ENCODE data around the gene MICU1. TPM values are rescaled to one million over a fixed set of nuclear protein-coding genes. Genes with fewer than 3 reads are reported as not detected.
A peak's percentile ranks its signal among the peaks of the same experiment; 100 is the strongest.
"Not testable (repeated sequence)": the region's sequence is repeated elsewhere in the genome, so short reads cannot be mapped to it uniquely, and the experiment has no call there.

Gene MICU1
- polyA plus RNA-seq, 5 donors: 50.6 to 67.7 (median 58.6) TPM

DNA sequence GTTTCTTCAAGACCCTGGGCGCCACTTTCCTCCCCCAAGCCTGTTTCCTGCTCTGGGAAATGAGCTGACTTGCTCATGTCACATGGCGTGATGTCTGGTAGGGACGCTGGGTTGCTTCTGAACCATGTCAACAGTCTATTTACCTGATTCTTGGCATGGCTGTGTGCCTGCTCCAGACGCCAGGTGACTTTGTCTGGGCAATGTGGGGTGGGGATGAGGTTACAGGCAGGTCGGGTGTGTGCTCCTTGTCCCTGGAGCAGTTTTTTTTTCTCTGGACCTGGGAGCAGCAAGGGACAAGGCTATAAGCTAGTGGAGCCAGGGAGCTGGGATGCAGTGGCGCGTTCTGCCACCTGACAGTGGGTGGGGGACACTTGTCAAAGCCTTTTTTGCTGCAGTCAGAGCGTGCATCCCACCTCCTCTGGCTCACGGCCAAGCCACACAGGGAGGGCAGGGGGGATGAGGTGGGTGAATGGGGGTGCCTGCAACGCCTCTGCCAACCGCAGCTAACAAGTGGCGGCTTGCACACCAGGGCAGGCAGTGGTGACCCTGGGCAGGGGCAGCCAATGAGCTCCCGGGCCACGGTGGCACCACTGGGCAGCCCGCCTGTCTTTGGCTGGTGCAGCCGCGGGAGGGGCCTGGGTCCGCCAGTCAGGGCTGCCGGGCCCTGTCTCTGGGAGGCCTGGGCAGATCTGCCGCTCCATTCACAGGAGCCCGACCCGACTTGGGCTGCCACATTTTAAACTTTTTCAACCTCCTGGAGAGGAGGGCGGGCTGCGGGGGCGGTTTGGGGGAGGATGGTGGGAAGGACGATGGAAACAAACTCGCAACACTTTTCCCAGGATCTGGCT lies 294.1 kb downstream of the MICU1 start:
- peak; percentile 73 for DNase-seq

GRCh38 chr10:72330069-72330426 lies 295.8 kb downstream of the MICU1 start:
- no peak for DNase-seq

- DNase-seq: no peak
Measured at GRCh38 chr10:72329290-72330068, 296.4 kb downstream of the MICU1 start.

GRCh38 chr10:72328829-72329204 lies 297.1 kb downstream of the MICU1 start:
- no peak for DNase-seq

- DNase-seq: no peak
Measured at GRCh38 chr10:72328045-72328828, 297.6 kb downstream of the MICU1 start.

DNA sequence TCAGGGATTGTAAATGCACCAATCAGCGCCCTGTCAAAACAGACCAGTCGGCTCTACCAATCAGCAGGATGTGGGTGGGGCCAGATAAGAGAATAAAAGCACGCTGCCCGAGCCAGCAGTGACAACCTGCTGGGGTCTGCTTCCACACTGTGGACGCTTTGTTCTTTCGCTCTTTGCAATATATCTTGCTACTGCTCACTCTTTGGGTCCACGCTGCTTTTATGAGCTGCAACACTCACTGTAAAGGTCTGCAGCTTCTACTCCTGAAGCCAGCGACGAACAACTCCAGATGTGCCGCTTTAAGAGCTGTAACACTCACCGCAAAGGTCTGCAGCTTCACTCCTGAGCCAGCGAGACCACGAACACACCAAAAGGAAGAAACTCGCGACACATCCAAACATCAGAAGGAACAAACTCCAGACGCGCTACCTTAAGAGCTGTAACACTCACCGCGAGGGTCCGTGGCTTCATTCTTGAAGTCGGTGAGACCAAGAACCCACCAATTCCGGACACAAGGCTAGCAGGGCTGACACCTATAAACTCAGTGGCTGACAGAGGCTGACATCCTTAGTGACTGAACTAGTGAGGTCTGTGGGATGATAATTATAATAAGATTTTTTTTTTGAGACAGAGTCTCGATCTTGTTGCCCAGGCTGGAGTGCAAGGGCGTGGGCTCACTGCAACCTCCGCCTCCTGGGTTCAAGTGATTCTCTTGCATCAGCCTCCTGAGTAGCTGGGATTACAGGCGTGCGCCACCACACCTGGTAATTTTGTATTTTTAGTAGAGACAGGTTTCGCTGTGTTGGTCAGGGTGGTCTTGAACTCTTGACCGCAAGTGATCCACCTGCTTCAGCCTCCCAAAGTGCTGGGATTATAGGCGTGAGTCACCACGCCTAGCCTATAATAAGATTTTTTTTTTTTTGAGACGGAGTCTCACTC lies 298.9 kb downstream of the MICU1 start:
- DNase-seq: not testable (repeated sequence)

DNA sequence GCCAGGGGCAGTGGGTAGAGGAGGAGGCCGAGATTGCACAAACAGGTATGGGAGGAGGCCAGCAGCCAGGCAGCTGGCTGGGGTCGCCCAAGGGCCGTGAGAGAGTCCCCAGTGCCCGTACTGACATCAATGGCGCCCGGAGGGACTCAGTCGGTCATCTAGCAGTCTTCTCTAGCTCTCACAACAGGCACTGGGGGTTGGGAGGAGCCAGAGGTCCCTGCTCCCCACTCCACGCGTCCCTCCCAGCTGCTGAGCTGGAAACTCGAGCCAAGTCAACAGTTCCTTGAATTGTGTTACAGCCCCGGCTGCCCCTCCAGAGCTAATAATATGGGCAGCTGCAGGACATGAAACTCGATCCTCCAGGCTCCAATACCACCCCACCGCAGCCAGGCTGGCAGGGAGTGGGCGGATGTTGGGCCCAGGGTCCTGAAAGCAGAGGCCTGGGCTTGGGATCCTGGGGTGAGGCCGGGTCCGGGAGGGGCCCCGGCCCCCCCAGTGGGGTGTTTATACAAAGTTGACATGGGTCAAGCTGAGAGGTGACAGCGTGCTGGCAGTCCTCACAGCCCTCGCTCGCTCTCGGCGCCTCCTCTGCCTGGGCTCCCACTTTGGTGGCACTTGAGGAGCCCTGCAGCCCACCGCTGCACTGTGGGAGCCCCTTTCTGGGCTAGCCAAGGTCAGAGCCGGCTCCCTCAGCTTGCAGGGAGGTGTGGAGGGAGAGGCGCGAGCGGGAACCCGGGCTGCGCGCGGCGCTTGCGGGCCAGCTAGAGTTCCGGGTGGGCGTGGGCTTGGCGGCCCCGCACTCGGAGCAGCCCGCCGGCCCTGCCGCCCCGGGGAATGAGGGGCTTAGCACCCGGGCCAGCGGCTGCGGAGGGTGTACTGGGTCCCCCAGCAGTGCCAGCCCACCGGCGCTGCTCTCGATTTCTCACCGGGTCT lies 300.4 kb downstream of the MICU1 start:
- peak; percentile 86 to 87 for DNase-seq

DNA sequence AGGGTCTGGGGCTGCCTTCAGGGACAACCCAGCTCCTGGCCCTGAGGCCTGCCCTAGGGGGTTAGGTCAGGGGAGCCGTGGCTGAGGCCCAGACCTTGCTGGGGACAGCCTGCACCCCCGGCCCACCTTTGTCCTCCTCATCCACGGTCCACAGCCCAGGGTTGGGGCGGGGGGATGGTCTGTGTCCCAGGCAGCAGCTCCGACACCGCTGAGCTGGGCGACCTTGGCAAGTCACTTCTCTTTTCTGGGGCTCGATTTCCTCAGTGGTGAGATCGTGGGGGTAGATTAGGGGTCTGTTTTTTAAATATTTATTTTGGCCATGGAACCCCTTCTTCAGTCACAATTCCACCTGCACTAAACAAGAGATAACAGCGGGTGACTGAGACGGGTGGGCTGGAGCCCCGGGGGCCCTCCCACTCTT lies 302.1 kb downstream of the MICU1 start:
- no peak for DNase-seq

- DNase-seq: no peak
Measured at GRCh38 chr10:72323108-72323749, 302.6 kb downstream of the MICU1 start.

DNA sequence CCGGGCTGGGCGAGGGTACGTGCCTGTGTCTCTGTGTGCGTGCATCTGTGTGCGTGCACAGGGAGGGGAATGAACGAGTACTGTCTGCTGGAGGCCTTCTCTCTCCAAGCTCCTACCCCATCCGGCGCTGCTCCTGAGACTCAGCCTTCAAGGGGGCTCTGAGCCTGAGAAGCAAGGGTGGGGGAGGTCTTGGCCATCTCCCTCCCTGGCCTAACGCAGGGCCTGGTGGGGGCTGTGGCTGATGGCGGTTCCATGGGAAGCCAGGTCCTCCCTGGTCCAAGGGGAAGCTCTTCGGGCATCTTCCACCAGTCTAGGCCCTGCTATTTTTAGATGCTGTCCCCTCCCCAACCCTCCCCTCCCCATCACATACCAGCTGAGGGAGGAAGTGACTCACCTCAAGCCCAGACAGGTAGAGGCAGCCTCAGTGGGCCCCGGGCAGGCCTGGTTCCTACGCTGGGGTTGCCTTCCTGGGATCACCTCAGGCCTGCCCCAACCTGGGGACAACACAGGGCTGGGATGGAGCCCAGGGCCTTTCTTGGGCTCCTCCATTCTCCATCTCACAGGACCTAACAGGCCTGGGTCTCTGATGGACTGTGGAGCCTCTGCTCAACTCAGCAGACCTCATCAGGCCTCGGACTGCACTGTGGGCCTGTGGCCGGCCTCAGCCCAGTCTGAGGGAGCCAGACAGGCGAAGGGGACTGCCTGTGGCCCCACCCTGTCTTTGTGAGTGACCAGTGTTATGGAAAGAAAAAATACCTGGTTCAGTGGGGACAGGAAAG lies 303.4 kb downstream of the MICU1 start:
- DNase-seq: no peak

DNA sequence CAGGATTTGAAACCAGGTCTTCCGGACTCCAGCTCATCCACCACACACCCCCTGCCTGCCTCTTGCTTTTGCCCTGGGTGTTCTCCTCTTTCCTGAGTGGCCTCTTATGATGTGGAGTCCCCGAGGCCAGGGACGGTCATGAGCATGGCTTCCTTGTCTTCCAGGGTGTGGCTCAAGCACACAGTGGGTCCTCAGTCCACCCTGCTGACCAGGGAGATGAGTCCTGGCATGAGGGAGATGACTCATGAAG lies 303.9 kb downstream of the MICU1 start:
- no peak for DNase-seq

- no peak for DNase-seq
Measured at GRCh38 chr10:72321248-72322029, 304.4 kb downstream of the MICU1 start.

DNA sequence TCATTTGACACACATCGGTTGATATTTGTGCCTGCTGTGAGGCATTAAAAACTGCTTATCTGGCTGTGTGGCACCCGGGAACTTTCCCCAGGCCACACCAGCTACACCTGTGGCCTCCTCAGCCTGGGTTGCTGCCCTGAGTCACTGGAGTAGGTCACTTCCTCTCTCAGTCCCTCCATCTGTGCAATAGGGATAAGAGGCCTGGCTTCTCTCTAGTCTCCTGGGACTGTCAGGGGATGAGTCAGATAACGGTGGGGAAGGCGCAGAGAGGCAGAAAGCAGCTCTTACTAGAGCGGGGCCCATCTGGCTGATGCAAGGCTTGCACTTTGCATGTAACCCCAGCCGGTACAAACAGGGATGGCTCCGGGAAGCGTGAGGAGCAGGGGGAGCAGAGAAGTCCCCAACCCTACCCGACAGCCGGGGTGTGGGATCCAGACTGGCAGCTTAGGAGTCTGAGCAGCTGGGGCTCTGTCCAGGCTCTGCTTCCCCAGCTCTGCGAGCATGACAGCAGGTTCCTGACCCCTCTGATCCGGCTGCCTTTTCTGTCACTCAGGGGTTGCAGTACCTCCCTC lies 305.1 kb downstream of the MICU1 start:
- no peak for DNase-seq

DNA sequence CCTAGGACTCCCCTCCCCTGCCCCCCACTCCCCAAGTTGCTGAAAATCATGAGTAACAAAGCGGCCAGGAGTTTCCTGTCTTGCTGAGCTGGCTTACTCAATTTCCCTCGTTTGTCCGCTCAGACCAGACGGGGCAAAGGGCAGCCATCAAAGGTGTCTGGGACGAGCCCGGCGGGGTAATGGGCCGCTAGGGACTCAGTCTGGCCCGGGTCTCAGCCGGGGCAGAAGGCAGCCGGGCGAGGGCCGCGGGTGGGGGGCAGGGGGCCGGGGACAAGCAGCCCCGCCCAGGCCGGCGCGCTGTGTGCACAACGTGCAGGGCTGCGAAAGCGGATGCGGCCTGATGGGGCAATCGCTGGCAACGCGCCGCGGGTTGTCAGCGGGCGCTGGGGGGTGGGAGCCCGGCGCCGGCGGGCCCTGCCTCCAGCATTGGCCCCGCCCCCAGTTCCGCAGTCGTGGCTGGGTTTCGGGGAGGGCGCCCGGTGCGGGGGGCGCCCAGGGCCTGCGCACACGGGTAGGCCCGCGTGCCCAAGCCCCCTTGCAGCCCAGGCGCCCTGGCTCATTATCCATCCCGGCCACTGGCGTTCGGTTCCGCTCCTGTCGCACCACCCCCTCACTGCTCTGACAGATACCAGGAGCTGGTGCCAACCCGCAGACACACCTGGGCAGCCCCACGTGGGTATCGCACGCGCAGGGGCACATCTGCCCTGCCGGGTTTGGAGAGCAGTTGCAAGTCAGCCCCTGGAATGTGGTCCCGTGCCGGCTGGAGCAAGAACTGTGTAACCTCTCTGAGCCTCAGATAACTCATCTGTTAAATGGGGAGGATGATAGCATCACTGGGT lies 306.2 kb downstream of the MICU1 start:
- DNase-seq: peak; percentile 95 to 96

DNA sequence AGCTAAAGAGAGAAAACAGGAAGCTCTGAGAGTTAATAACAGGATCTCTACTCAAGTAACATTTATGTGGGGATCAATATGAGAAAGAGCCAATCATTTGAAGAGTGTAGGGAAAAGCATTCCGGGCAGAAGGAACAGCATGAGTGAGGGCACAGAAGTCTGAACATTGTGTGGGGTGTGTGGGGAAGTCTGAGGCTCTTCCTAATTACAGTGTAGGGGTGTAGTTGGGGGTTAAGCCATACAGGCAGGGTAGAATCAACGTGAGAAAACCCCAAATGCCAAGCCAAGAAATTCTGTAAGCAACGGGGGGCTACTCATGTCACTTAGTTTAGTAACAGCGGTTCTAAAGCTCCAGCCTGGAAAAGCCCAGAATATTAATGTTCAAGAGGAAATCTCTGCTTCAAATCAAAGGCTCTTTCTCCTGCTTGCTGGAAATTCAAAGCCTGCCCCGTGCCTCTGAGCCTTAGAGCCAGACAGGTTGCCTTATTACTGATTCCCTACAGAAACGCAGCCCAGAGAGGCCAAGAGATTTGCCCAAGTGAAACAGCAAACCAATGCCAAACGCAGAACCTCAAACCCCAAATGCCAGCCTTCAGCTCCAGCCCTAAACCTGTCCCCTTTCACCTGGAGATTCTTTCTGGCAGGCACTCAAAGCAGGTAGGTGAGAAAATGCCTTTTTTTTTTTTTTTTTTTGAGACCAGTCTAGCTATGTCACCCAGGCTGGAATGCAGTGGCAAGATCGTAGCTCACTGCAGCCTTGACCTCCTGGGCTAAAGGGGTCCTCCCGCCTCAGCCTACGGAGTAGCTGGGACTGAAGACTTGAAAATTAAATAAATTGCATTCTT lies 307.2 kb downstream of the MICU1 start:
- DNase-seq: no peak
